ENCODE results near the gene S100A16.
"Not testable (repeated sequence)": the region's sequence is repeated elsewhere in the genome, so short reads cannot be mapped to it uniquely, and the experiment has no call there.

S100A16 gene

GRCh38 chr1:153612755-153613331, at the start of gene S100A16:
Gene S100A16 (minus strand): TSS chr1:153613137. CDS start chr1:153608151, 4,986 bp downstream.
- no peak for DNase-seq (ENCODE audit: low read depth in 2 of 2)

GRCh38 chr1:153662269-153662668, 49.3 kb upstream of the S100A16 start:
- DNase-seq (ENCODE audit: low read depth in 2 of 2) = no peak

GRCh38 chr1:153661111-153661708, 48.3 kb upstream of the S100A16 start:
- no peak for DNase-seq (ENCODE audit: low read depth in 2 of 2)

- DNase-seq (ENCODE audit: low read depth in 2 of 2) = no peak
Measured at GRCh38 chr1:153659656-153660055, 46.7 kb upstream of the S100A16 start.

GRCh38 chr1:153659175-153659534, 46.2 kb upstream of the S100A16 start:
- no peak for DNase-seq (ENCODE audit: low read depth in 2 of 2)

GRCh38 chr1:153658400-153659174, 45.6 kb upstream of the S100A16 start, which contains the start of gene SNAPIN:
Gene SNAPIN (plus strand): TSS chr1:153658703. CDS start chr1:153658744, 41 bp downstream.
- peak; percentile 76 to 79 for DNase-seq (ENCODE audit: low read depth in 2 of 2)

GRCh38 chr1:153655333-153655732, 42.4 kb upstream of the S100A16 start:
- no peak for DNase-seq (ENCODE audit: low read depth in 2 of 2)

GRCh38 chr1:153652805-153653500, 40.0 kb upstream of the S100A16 start:
- no peak for DNase-seq (ENCODE audit: low read depth in 2 of 2)

- no peak for DNase-seq (ENCODE audit: low read depth in 2 of 2)
Measured at GRCh38 chr1:153651771-153652170, 38.8 kb upstream of the S100A16 start.

- no peak for DNase-seq (ENCODE audit: low read depth in 2 of 2)
Measured at GRCh38 chr1:153649863-153650235, 36.9 kb upstream of the S100A16 start.

- DNase-seq (ENCODE audit: low read depth in 2 of 2) = no peak
Measured at GRCh38 chr1:153649137-153649862, 36.4 kb upstream of the S100A16 start.

- no peak for DNase-seq (ENCODE audit: low read depth in 2 of 2)
Measured at GRCh38 chr1:153648000-153648643, 35.2 kb upstream of the S100A16 start.

GRCh38 chr1:153647346-153647714, 34.4 kb upstream of the S100A16 start:
- no peak for DNase-seq (ENCODE audit: low read depth in 2 of 2)

- no peak for DNase-seq (ENCODE audit: low read depth in 2 of 2)
Measured at GRCh38 chr1:153646672-153647345, 33.9 kb upstream of the S100A16 start.

- no peak for DNase-seq (ENCODE audit: low read depth in 2 of 2)
Measured at GRCh38 chr1:153643816-153644215, 30.9 kb upstream of the S100A16 start.

GRCh38 chr1:153643100-153643499, 30.2 kb upstream of the S100A16 start:
- DNase-seq (ENCODE audit: low read depth in 2 of 2) = no peak

GRCh38 chr1:153642161-153642560, 29.2 kb upstream of the S100A16 start:
- DNase-seq (ENCODE audit: low read depth in 2 of 2) = no peak

GRCh38 chr1:153640861-153641260, 27.9 kb upstream of the S100A16 start:
- no peak for DNase-seq (ENCODE audit: low read depth in 2 of 2)

- not testable (repeated sequence) for DNase-seq (ENCODE audit: low read depth in 2 of 2)
Measured at GRCh38 chr1:153640213-153640612, 27.3 kb upstream of the S100A16 start.

GRCh38 chr1:153639280-153639679, 26.3 kb upstream of the S100A16 start:
- DNase-seq (ENCODE audit: low read depth in 2 of 2) = no peak

GRCh38 chr1:153638261-153638660, 25.3 kb upstream of the S100A16 start:
- DNase-seq (ENCODE audit: low read depth in 2 of 2) = no peak
